HK-2 (cell line): ENCODE data around the gene CERS6.

Experiments used
- DNase-seq: peaks from one replicate; pipeline ENCODE4 v3.0.0-alpha.2; 2018; ENCODE audit not compliant: unreplicated experiment

The CERS6 gene

DNA sequence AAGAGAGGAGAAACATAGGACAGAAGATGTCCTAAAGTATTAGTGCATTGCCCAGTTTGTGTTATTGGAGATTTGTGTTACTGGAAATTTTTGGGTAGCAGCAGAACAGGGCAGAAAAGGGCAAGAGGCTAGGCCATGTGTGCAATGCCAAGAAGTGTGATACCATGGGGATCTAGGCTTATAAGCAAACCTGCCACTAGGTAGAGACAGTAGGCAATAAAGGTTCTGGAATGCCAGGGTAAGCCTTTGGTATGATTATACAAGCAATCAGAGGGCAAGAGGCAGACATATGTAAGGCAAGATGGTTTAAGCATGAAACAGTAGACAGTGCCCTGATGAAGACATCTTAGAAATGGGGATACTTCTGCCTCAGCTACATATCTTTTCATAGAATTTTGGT, 12.3 kb upstream of the CERS6 start:
- no peak for DNase-seq

DNA sequence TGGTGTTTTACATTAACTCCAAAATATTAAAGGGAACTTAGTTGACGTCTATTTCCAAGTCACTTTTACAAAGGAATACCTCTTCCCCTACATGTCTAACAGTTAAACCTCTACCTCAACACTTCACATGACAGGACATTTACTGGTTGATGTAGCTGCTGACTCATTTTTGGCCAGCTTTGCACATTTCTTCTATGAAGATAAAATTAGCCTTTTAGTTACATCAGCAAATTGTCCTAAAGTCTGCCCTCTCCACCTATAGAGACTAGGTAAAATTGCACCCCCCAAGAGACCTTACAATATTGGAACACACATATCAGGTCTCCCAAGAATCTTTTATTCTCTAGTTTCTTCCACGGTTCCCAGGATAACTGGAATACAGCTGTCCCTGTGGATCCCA, 10.1 kb upstream of the CERS6 start:
- DNase-seq: no peak

DNA sequence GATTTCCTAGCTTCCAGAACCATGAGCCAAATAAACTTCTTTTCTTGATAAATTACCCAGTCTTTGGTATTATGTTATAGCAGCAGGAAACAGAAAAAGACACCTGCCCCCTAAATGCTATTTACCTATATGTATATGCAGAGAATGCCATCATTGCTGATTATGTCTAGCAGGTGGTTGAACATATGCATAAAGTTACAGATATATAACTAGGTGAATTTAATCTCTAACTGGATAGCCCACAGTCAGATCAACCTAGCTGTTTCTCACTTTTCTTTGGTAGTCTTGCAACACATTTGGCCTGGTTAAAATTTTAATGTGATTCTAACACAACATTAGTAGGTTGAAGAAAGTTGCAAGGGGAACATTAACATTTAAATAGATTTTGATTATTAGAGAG, 7.1 kb upstream of the CERS6 start:
- DNase-seq: no peak

DNA sequence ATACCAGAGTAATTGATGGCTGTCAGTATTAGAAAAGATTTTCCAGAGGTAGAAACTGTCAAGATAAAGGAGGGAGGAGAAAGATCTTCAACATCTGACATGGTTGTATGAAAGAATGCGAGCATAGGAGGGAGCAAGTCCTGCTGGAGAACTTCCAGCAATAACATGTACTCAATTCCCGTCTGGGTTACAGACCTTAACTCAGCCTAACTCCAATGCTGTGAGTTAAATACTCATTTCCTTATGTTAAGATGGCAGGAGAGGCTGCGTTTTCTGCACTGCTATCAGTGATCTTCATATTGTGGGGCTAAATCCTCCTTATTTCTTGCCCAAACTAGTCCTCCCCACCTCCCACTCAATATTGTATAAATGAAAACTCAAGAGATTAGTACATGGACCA, 6.7 kb upstream of the CERS6 start:
- DNase-seq: no peak

DNA sequence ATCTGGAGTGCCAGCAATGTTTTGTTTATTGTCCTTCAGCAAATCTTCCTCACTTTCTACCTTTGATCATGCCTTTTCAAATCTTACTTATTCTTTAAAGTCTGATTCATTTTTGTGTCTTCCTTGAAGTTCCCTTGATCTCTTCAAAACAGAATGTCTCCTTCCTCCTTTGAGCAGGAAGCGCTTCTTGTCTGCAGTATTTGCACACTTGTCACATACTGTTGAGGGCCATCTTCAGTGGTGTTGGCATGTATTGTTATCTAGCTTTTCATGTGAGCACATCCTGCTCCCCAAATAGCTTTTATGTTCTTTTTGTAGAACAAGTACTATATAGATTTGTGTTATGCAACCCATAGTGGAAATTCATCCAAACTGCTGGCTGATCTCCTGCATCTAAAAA, 5.9 kb upstream of the CERS6 start:
- no peak for DNase-seq

DNA sequence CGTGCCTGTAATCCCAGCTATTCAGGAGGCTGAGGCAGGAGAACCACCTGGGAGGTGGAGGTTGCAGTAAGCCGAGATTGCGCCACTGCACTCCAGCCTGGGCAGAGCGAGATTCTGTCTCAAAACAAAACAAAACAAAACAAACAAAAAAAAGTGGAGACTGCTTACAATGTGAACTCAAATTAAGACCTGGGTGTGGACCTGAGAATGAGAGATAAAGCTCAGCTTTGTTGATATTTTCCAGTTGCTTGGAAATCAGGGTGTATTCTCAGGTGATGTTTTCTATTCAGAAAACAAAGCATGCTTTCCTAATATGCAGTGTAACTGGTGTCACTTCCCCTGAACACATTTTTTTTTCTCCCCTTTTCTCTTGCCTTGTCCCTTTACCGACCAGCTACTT, 5.3 kb upstream of the CERS6 start:
- no peak for DNase-seq

DNA sequence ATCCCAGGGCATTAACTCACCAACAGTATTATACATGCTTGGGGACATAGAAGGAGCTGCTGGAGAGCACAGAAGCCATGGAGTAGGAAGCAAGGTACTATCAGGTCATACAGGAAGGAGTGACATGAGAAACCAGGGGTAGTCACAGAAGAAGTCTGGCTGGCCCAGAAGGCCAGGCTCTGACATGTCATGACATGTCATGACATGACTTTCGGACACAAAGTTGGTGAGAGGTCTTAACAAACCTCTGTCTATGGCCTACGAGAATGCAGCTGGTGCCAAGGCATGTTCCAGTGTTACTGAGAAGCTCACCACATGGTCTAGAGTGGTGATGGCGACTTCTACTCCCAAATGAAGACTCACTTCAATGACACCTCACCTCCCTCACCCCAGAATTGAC, 3.3 kb upstream of the CERS6 start:
- no peak for DNase-seq

DNA sequence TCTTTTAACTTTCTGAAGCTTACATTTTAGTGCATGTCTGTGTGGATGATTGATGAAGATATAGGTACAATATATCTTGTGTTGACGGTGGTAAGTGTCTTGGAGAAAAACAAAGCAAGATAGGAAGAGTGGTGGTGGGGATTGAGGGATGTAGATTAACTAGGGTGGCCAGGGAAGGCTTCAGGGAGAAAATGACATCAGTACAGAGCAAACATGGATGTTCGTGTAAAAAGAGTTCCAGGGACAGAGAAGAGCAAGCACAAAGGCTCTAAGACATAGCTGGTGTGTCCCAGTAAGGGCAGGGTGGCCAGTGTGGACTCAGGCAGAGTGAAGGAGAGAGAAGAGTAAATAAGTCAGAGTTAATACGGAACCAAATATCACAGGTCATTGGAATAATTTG, 2.7 kb upstream of the CERS6 start:
- no peak for DNase-seq

DNA sequence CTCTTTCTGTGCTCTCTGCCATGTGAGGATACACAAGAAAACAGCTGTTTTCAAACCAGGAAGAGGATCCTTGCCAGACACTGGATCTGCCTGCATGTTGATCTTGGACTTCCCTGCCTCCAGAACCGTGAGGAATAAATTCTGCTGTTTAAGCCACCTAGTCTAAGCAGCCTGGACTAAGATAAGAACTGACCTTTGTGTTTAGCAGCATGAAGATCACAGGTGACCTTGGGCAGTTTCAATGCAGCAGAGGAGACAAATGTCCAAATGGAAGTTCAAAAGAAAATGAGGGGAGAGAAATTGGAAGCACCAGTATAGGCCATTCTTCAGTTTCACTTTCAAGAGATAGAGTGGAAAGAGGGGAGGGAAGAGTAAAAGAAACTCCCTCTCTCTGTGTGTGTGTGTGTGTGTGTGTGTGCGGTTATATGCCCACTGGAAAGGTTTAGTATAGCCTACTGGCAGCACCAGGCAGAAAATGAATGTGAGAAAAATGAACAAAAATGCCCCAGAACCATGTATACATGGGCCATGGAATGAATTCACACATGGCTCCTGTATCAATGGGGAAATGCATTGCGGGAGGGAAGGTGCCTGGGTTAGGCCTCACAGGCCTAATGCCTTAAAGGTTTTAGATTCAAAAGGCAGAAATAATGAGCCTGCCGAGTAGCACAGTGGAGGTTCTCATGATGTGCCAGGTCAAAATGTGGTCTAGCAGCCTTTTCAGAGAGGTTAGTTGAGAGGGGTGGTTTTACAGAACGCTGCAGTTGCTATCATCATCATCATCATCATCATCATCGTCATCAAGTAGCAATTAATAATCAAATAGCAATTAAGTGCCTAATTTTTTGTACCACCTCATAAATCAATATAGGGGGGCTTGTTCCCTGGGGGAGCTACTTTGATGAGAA, 1.1 kb upstream of the CERS6 start:
- DNase-seq: no peak

DNA sequence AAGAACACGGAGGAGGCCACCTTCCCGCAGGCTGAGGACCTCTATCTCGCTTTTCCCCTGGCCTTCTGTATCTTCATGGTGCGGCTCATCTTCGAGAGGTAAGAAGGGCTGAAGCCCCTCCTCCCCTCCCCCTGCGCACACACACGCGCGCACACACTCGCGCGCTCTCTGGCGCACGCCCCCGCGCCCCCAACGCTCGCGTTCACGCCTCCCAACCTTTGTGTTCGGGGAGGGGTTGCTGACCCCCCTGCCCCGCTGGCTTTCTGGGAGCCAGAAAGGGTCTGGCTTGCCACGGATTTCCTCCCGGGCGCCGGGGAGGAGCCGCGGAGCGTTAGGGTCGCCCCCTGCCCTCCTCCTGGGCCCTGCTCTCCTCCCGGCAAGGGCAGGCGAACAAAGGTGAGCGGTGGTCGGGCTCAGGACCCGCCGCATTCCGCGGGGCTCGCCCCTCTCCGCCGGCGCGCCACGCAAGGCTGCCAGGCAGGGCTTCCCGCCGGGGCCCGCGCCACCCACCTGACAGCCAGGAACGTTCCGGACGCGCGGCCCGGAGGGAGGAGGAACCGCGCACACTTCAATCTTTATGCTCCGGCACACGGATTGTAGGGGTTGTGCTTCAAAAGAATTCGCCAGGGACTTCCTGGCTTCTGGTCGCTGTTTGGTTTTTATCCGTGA, 583 bp downstream of the CERS6 start:
- DNase-seq: peak; percentile 48

DNA sequence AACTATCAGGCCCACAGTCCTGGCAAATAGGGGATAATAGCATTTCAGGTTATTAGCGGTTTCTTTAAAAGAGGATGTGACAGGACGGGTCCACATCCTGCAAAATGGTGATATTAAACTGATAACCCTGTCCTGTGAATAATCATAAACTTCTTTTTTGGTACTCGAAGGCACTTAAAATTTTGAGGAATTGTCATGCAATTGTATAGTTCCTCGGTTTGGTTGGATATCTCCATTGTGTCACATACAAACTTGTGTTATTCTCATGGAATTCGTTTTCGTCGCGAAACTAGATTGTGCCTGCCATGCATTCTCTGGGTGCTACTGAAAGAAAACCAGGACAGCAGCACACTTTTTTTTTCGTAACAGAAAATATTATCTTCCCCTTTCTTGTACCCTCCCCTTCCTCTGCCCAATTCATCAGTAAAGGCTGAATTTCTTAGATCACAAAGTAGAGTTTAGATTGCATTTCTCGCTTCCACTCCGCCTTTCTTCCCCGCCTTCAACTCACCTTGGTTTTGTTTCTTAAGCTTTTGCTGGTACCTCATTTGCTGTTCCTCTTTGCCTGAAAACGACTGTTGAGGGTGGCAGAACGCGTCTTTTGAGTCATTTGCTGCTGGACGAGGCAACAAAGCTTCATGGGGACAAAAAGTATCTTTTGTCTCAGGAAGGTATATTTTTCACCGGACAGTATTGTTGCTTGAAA, 1.3 kb downstream of the CERS6 start:
- DNase-seq: no peak

DNA sequence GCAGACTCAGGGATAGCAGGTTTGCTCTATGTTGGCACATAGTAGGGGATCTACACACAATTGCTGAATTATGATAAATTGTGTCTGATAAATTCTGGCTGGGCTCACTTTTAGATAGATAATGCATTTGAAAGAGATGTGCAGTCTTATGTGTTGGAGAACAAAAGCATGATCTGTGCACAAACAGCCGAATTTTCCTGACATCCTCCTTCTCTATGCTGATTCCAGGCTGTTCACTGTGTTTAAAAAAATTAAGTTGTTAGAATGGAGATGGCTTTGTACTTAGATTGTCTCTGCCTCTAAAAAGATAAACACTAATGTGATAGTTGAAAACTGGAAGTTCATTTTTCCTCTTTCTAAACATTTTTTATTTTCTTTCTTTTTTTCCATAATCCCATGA, 2.1 kb downstream of the CERS6 start:
- no peak for DNase-seq

DNA sequence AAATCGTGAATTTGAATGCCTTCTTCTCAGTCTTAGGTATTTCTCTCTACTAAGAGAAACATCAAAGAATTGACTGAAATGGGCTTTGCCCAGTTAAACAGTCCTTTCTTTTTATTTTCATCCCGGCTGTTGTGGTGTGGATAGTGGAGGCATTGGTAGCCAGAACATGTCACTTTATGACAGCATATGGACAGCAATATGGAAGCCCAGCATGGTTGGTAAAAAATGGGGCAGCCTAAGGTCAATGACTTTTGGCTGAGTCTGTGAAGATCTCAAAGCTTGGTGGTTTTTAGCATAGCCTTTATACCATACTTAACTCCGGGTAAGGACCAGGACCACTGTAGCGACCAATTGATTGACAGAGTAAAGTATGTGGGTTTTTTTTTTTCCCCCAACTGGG, 3.2 kb downstream of the CERS6 start:
- no peak for DNase-seq

DNA sequence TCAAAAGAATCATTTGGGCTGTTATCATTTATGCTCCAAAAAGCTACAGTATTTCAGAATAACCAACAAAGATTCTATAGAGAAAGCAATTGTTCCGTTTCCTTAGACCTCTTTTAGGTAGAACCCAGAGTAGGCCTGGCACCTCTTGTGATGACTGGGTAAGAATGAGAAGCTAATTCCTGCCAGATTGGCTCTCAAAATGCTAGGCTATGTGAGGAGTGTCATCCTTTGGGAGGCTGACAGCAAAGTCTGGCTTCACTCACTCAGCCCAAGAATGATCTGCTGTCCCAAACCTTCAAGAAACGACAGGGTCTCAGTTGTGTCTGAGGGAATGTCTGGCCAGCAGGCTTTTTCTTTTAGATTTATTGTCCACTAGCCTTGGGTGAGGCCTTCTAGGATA, 4.5 kb downstream of the CERS6 start:
- DNase-seq: no peak

DNA sequence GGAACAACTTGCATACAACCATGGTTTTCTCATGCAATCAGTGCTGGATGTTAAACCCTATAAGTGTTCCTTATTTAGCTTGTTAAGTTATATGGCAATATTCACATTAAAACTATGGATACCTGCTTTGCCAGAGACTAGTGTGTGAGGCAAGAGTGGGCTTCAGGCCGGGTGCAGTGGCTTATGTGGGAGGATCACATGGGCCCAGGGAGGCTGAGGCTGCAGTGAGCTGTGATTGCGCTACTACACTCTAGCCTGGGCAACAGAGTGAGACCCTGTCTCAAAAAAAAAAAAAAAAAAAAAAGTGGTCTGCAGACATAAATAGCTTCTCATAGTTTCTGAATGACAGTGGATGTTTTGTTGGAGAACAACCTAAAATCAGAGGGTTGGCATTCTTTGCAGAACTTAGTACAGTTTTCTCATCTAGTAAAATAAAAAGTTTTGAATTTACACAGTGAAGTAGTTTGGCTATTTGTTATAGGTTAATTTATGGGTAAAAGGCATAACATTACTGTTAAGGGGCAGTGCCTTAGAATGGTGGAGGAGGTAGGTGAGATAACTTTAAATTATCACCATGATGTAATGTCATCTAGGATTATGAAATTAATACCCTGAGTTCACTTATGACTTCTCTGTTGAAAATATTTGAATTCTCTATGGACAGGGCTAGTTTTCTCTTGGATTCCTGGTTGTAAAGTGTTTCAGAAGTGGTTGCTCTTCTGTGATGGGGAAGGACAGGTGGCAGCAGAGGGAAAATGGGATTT, 5.3 kb downstream of the CERS6 start:
- no peak for DNase-seq

DNA sequence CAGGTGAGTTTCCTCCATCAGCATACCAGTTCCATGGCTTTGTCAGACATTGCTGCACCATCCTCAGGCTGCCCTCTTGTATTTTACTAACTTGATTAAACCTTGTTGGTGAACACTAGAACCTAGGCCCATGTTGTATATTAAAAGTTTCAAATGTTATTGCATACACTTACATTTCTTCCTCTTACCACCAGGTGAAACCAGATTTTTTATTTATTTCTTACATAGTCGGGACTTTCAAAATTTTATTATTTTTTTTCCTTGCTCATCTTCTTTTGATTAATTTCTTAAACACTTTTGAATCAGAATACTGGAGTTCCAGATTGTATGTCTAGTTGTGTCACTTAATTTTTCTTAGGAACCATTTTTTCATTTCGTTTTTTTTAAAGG, 5.9 kb downstream of the CERS6 start:
- DNase-seq: no peak

DNA sequence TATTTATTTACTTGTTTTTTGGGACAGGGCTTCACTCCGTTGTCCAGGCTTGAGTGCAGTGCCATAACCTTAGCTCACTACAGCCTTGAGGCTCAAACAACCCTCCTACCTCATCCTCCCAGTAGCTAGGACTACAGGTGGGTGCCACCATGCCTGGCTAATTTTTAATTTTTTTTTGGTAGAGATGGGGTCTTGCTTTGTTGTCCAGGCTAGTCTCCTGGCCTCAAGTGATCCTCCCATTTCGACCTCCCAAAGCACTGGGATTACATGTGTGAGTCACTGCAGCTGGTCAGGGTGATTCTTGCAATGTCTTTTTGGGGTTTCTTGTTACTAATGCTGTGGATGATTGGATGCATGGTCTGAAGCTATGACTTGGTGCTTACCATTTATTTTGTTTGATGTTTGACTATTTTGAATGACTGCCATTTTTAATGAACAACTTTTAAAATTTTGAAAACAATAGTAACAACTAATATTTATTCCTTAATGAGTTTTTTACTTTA, 6.5 kb downstream of the CERS6 start:
- DNase-seq: no peak

DNA sequence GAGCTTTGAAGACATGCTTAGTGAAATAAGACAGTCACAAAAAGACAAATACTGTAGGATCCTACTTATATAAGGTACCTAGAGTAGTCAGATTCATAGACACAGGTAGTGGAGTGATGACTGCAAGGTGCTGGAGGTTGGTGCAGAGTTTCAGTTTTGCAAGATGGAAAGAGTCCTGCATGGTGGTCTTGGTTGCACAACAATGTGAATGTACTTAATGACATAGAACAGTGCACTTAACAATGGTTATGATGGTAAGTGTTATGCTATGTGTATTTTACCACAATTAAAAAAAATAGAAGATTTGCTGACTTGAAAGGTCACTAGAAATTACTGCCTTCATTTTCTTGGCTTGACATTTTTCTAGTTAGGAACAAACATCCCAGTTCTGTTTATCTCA, 9.5 kb downstream of the CERS6 start:
- DNase-seq: no peak

DNA sequence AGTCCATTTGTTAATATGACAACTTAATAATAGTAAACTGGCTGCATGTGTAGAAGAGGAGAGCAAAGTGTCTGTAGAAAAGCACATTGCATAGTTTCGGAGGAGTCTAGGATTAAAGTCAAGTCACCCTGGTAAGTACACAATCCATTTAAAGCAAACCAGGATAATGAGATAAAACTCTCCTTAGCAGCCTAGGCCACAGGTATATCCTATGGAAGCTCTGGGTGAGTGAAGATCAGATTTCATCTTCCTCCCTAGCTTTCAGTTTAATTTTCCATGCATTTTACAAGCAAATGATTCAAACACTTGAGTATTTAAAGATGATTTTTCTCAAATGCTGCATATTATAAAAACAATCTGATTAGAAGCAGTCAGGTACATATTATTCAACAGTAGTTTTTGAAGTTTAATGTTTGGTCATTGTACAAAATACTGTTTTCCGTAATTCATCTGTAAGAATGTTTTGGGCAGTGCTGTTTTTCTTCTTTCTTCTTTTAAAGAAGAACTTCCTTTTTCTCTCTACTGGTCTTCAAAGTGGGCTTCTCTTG, 10.2 kb downstream of the CERS6 start:
- DNase-seq: no peak

DNA sequence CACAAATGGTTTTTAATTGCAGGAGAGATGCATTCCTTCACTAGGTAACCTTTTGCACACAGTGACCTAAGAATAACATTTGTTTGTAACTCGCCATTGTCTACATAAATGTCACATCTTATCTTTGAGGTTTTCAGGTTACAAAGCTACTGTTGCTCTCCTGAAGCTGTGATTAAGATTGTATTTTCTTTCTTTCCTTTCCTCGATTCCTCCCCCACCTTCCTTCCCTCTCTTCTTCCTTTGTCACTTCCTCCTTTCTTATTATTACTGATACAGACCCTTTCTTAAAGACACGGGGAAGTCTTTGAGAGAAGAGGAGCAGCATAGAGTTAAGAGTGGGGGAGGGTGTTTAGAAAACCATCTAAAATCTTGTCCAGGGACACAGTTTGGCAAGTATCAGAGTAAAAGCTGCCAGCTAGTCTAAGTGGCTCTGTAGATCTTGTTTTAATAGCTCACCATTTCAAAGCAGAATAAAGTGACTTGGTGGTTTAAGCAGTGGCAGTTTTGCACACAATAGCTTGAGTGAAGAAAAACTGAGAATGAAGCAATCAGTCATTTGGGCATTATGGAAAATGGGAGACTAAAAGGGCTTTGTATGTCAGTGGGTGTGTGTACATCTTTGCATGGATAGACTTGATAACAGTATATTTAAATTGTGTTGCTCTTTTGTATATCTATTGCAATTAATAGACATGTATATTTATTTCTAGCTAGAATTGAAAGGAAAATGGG, 10.9 kb downstream of the CERS6 start:
- no peak for DNase-seq

DNA sequence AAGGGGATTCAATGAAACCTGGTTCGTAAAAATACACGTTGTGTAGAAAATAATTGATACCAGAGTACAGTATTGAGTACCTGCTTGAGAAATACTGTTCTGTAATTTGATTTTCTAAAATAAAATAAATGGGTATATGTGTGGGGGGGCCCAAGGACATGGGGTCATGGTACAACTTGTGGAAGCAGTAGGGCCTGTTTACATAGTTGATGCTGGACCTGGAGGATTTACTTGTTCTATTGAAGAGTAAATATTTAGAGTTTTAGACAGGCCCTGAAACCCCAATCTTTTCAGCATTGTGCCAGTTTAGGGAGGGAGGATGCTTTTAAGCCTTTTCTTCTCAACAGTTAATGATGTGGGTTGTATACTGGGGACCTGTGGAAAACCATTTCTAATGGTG, 11.7 kb downstream of the CERS6 start:
- DNase-seq: no peak
